ENCODE measurements around the gene CHCHD3. TPM values are rescaled to one million over a fixed set of nuclear protein-coding genes. Genes with fewer than 3 reads are reported as not detected.

CHCHD3 gene
- total and polyA plus RNA-seq, 5 donors, result 120 to 150 (median 140) TPM

- peak; percentile 52 to 61 for ATAC-seq
- no peak for DNase-seq
- Histone ChIP-seq H3K4me1 (ENCODE audit: control insufficient read depth, insufficient read depth, low read length) (no peaks in the 10 kb centered on the region), H3K9me3 (ENCODE audit: control insufficient read depth, low read length) (no peaks in the 10 kb centered on the region), H3K4me3 (ENCODE audit: low read length) (no peak overlapping the region), H3K27me3 (ENCODE audit: control insufficient read depth, insufficient read depth) (no peaks in the 10 kb centered on the region), H3K27ac (ENCODE audit: low read length) (no peak overlapping the region)
- intact Hi-C loops (cut with DNase I), result no loop called here
- WGBS, result 67% methylated on average over 6 of the region's 6 CpGs
Measured at GRCh38 chr7:132815696-132816311, 266.1 kb downstream of the CHCHD3 start.

GRCh38 chr7:132815130-132815529 lies 266.8 kb downstream of the CHCHD3 start:
- H3K27me3 ChIP-seq (ENCODE audit: control insufficient read depth, insufficient read depth), result no peaks in the 10 kb centered on the region
- H3K4me1 ChIP-seq (ENCODE audit: control insufficient read depth, insufficient read depth, low read length), result no peaks in the 10 kb centered on the region
- ATAC-seq (no peak), DNase-seq (no peak)
- no peak overlapping the region for H3K4me3 ChIP-seq (ENCODE audit: low read length)
- H3K27ac ChIP-seq (ENCODE audit: low read length), result no peak overlapping the region
- intact Hi-C loops (cut with DNase I), result no loop called here
- no peaks in the 10 kb centered on the region for H3K9me3 ChIP-seq (ENCODE audit: control insufficient read depth, low read length)

GRCh38 chr7:132810561-132810960 lies 271.3 kb downstream of the CHCHD3 start:
- intact Hi-C loops (cut with DNase I), result no loop called here
- ATAC-seq, result no peak
- DNase-seq, result no peak
- WGBS, result 99% methylated on average over 2 of the region's 2 CpGs
- no peak overlapping the region for H3K27ac ChIP-seq (ENCODE audit: low read length)
- H3K9me3 ChIP-seq (ENCODE audit: control insufficient read depth, low read length), result no peaks in the 10 kb centered on the region
- H3K4me3 ChIP-seq (ENCODE audit: low read length), result no peak overlapping the region
- H3K4me1 ChIP-seq (ENCODE audit: control insufficient read depth, insufficient read depth, low read length), result no peaks in the 10 kb centered on the region
- no peaks in the 10 kb centered on the region for H3K27me3 ChIP-seq (ENCODE audit: control insufficient read depth, insufficient read depth)

- no peak for DNase-seq
- H3K4me3 ChIP-seq (ENCODE audit: low read length), result no peak overlapping the region
- no peaks in the 10 kb centered on the region for H3K27me3 ChIP-seq (ENCODE audit: control insufficient read depth, insufficient read depth)
- no peaks in the 10 kb centered on the region for H3K9me3 ChIP-seq (ENCODE audit: control insufficient read depth, low read length)
- no peak for ATAC-seq
- no peak overlapping the region for H3K27ac ChIP-seq (ENCODE audit: low read length)
- WGBS, result 93% methylated on average over 4 of the region's 4 CpGs
- H3K4me1 ChIP-seq (ENCODE audit: control insufficient read depth, insufficient read depth, low read length), result no peaks in the 10 kb centered on the region
- intact Hi-C loops (cut with DNase I), result no loop called here
Measured at GRCh38 chr7:132806834-132807233, 275.1 kb downstream of the CHCHD3 start.

- Histone ChIP-seq H3K9me3 (ENCODE audit: control insufficient read depth, low read length) (no peaks in the 10 kb centered on the region), H3K4me1 (ENCODE audit: control insufficient read depth, insufficient read depth, low read length) (no peaks in the 10 kb centered on the region), H3K27me3 (ENCODE audit: control insufficient read depth, insufficient read depth) (no peaks in the 10 kb centered on the region), H3K27ac (ENCODE audit: low read length) (no peak overlapping the region), H3K4me3 (ENCODE audit: low read length) (no peak overlapping the region)
- intact Hi-C loops (cut with DNase I), result no loop called here
- ATAC-seq, result no peak
- 68% methylated on average over 5 of the region's 5 CpGs for WGBS
- DNase-seq, result no peak
Measured at GRCh38 chr7:132805766-132806165, 276.1 kb downstream of the CHCHD3 start.

GRCh38 chr7:132804849-132805485 lies 276.9 kb downstream of the CHCHD3 start:
- H3K4me1 ChIP-seq (ENCODE audit: control insufficient read depth, insufficient read depth, low read length), result no peaks in the 10 kb centered on the region
- 74% methylated on average over 7 of the region's 7 CpGs for WGBS
- DNase-seq (no peak), ATAC-seq (no peak)
- H3K27ac ChIP-seq (ENCODE audit: low read length), result no peak overlapping the region
- no peaks in the 10 kb centered on the region for H3K9me3 ChIP-seq (ENCODE audit: control insufficient read depth, low read length)
- intact Hi-C loops (cut with DNase I), result no loop called here
- no peaks in the 10 kb centered on the region for H3K27me3 ChIP-seq (ENCODE audit: control insufficient read depth, insufficient read depth)
- no peak overlapping the region for H3K4me3 ChIP-seq (ENCODE audit: low read length)

GRCh38 chr7:132800522-132800921 lies 281.4 kb downstream of the CHCHD3 start:
- Histone ChIP-seq H3K9me3 (ENCODE audit: control insufficient read depth, low read length) (no peaks in the 10 kb centered on the region), H3K4me1 (ENCODE audit: control insufficient read depth, insufficient read depth, low read length) (no peaks in the 10 kb centered on the region), H3K27me3 (ENCODE audit: control insufficient read depth, insufficient read depth) (no peaks in the 10 kb centered on the region), H3K4me3 (ENCODE audit: low read length) (no peak overlapping the region), H3K27ac (ENCODE audit: low read length) (no peak overlapping the region)
- intact Hi-C loops (cut with DNase I), result no loop called here
- DNase-seq (no peak), ATAC-seq (no peak)
- WGBS, result 84% methylated on average over 1 of the region's 1 CpG

GRCh38 chr7:132799081-132799413 lies 282.8 kb downstream of the CHCHD3 start:
- Histone ChIP-seq H3K27me3 (ENCODE audit: control insufficient read depth, insufficient read depth) (no peaks in the 10 kb centered on the region), H3K4me3 (ENCODE audit: low read length) (no peak overlapping the region), H3K9me3 (ENCODE audit: control insufficient read depth, low read length) (no peaks in the 10 kb centered on the region), H3K4me1 (ENCODE audit: control insufficient read depth, insufficient read depth, low read length) (no peaks in the 10 kb centered on the region), H3K27ac (ENCODE audit: low read length) (no peak overlapping the region)
- DNase-seq (no peak), ATAC-seq (no peak)
- intact Hi-C loops (cut with DNase I), result no loop called here

- Histone ChIP-seq H3K27me3 (ENCODE audit: control insufficient read depth, insufficient read depth) (no peaks in the 10 kb centered on the region), H3K4me1 (ENCODE audit: control insufficient read depth, insufficient read depth, low read length) (no peaks in the 10 kb centered on the region), H3K27ac (ENCODE audit: low read length) (no peak overlapping the region), H3K9me3 (ENCODE audit: control insufficient read depth, low read length) (no peaks in the 10 kb centered on the region), H3K4me3 (ENCODE audit: low read length) (no peak overlapping the region)
- no peak for DNase-seq
- intact Hi-C loops (cut with DNase I), result no loop called here
- 98% methylated on average over 3 of the region's 3 CpGs for WGBS
- no peak for ATAC-seq
Measured at GRCh38 chr7:132797152-132797551, 284.7 kb downstream of the CHCHD3 start.

GRCh38 chr7:132793474-132793873 lies 288.4 kb downstream of the CHCHD3 start:
- ATAC-seq (peak in 1 of 2 donors; percentile 42), DNase-seq (no peak)
- 50% methylated on average over 3 of the region's 3 CpGs for WGBS
- H3K4me3 ChIP-seq (ENCODE audit: low read length), result no peak overlapping the region
- intact Hi-C loops (cut with DNase I), result no loop called here
- H3K27me3 ChIP-seq (ENCODE audit: control insufficient read depth, insufficient read depth), result no peaks in the 10 kb centered on the region
- no peaks in the 10 kb centered on the region for H3K4me1 ChIP-seq (ENCODE audit: control insufficient read depth, insufficient read depth, low read length)
- H3K27ac ChIP-seq (ENCODE audit: low read length), result no peak overlapping the region
- H3K9me3 ChIP-seq (ENCODE audit: control insufficient read depth, low read length), result no peaks in the 10 kb centered on the region

GRCh38 chr7:132791036-132791435 lies 290.9 kb downstream of the CHCHD3 start:
- Histone ChIP-seq H3K4me3 (ENCODE audit: low read length) (no peak overlapping the region), H3K9me3 (ENCODE audit: control insufficient read depth, low read length) (no peaks in the 10 kb centered on the region), H3K27ac (ENCODE audit: low read length) (no peak overlapping the region), H3K4me1 (ENCODE audit: control insufficient read depth, insufficient read depth, low read length) (no peaks in the 10 kb centered on the region), H3K27me3 (ENCODE audit: control insufficient read depth, insufficient read depth) (no peaks in the 10 kb centered on the region)
- ATAC-seq (no peak), DNase-seq (no peak)
- intact Hi-C loops (cut with DNase I), result no loop called here
- 98% methylated on average over 1 of the region's 1 CpG for WGBS

- DNase-seq, result no peak
- Histone ChIP-seq H3K27me3 (ENCODE audit: control insufficient read depth, insufficient read depth) (no peaks in the 10 kb centered on the region), H3K9me3 (ENCODE audit: control insufficient read depth, low read length) (no peaks in the 10 kb centered on the region), H3K4me1 (ENCODE audit: control insufficient read depth, insufficient read depth, low read length) (no peaks in the 10 kb centered on the region), H3K27ac (ENCODE audit: low read length) (no peak overlapping the region), H3K4me3 (ENCODE audit: low read length) (no peak overlapping the region)
- ATAC-seq, result no peak
- WGBS, result 97% methylated on average over 2 of the region's 2 CpGs
- intact Hi-C loops (cut with DNase I), result no loop called here
Measured at GRCh38 chr7:132790104-132790503, 291.8 kb downstream of the CHCHD3 start.

All from right cardiac atrium (tissue), 5 donors.